ES-I3 (cell line): ENCODE results near the gene ZCCHC13.
A peak's percentile ranks its signal among the peaks of the same experiment; 100 is the strongest.
"Not testable (repeated sequence)": the region's sequence is repeated elsewhere in the genome, so short reads cannot be mapped to it uniquely, and the experiment has no call there.

Experiments
- H3K36me3 ChIP-seq: 2 replicates; pipeline ENCODE4 v1.6.1; 2013; ENCODE audit warnings: mild to moderate bottlenecking, low read length, control low read depth, moderate library complexity; ENCODE audit not compliant: insufficient read depth
- H3K4me1 ChIP-seq: 2 replicates; pipeline ENCODE4 v1.6.1; 2013; ENCODE audit warnings: mild to moderate bottlenecking, control low read depth, low read length; ENCODE audit not compliant: insufficient read depth
- H3K9ac ChIP-seq: 2 replicates; pipeline ENCODE4 v1.6.1; 2013; ENCODE audit warnings: low read depth, mild to moderate bottlenecking, low read length, moderate library complexity
- H3K9me3 ChIP-seq: 2 replicates; pipeline ENCODE4 v1.6.1; 2013; ENCODE audit warnings: mild to moderate bottlenecking, low read length, moderate library complexity; ENCODE audit not compliant: control insufficient read depth, insufficient read depth

The ZCCHC13 gene

GRCh38 chrX:74304016-74304415, at the start of gene ZCCHC13:
TSS of gene ZCCHC13 (plus strand) at chrX:74304180. CDS start at chrX:74304267, 87 bp downstream.
- no peak within 1 kb of the TSS for H3K9ac ChIP-seq
- no peaks in the 10 kb centered on the region for H3K9me3 ChIP-seq
- no peaks in the 10 kb centered on the region for H3K36me3 ChIP-seq
- peaks cover 7% of the 10 kb centered on the region; the same call in 1 of the 2 replicates for H3K4me1 ChIP-seq

DNA sequence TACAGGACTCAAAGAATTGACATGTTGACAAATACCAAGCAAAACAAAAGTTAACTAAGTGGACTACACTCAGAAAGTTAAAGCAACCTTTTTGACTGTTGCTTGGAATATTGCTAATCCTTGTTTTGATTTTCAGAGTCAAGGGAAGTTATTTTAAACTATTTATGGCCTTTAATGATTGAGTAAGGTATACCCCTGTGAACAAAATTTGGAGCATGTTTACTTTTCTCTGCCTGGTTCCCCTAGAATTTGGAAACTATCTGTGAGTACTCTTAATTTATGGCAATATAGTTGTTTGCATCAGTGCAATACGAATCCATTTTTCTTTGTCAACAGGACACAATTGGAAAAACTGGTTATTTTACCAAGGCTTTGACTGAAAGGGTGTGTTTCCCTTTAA, 45.9 kb upstream of the ZCCHC13 start:
- not testable (repeated sequence) for H3K9me3 ChIP-seq, H3K9ac ChIP-seq, H3K36me3 ChIP-seq
- peaks cover 13% of the 10 kb centered on the region for H3K4me1 ChIP-seq

DNA sequence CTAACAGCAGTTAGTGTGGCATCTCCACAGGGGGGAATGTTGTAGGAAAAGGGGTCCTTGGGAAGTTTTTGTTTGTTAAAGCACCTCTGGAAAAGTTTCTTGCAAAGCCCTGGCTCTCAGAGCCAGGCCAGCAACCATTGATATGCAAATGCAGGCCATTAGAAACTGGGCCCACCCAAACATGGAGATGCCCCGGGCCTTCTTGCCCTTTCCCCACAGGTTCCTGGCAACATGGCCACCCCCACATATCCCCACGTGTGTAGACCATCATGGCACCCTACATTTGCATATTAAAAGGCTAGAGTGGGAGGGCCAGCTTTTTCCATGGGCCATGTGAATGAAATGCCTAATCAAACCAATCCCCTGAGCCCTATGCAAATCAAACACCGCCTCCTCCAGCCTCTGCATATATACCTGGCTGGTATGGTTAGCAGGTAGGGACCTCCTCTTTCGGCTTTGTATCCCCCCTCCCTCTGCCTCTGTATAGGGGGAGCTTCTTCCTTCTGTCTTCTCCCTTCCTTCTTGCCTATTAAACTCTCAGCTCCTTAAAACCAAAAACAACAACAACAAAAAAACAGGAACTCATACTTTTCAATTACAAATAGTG, 44.0 kb upstream of the ZCCHC13 start:
- Histone ChIP-seq H3K9me3 (peaks cover 4% of the 10 kb centered on the region; the same call in 1 of the 2 replicates), H3K9ac (no peak overlapping the region), H3K36me3 (peaks cover 2% of the 10 kb centered on the region; the same call in 1 of the 2 replicates), H3K4me1 (peaks cover 18% of the 10 kb centered on the region)

DNA sequence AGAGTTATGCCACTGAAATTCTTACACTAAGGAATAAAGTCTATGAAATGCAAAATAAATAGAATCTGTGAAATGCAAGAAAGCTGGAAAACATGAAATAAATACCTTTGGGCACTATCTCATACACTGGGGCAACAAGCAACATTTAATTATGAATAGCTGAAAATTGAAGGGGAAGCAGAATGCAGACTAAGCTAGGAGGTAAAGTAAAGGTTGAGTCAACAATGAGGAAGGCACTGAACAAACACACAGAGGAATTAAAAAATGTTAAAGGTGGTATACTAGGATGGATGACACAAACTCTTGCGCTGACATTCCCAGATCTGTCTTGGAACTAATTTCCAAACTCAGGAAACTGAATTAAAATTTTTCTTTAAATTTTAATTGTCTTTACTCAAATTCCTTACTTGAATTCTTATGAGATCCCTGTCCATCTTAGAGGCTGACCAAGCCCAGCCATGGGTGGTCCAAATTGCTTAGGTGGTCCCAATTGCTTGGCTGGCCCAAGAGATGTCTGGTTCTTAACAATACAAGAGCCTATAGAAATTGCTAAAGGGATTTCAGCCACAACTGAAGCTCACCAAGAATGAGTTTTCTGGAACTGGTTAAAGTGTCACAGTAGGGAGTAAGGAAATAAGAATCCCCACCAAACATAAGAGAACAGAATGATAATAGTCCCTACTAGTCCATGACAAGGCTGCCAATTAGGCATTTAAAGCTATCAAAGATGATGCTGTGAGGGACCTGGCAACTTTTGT, 41.3 kb upstream of the ZCCHC13 start:
- peaks cover 19% of the 10 kb centered on the region for H3K4me1 ChIP-seq
- H3K9me3 ChIP-seq, result 0 out of 2 replicates have a peak, but pooled peaks cover 4% of the 10 kb centered on the region
- no peak overlapping the region for H3K9ac ChIP-seq
- H3K36me3 ChIP-seq, result peaks cover 2% of the 10 kb centered on the region; the same call in 1 of the 2 replicates

DNA sequence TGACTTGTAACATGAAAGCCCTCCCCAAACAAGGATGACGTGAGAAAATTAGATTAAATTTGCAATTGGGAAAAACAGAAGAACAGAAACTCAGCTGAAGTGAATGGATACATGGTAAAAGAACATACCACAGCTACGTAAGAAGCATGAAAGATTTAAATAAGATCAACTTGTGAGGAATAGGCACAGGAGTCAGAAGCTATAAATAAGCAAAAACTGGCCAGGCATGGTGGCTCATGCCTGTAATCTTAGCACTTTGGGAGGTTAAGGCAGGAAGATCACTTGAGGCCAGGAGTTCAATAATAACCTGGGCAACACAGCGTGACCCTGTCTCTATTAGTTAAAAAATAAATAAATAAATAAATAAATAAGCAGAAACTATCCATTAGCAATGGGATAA, 33.6 kb upstream of the ZCCHC13 start:
- Histone ChIP-seq H3K4me1 (0 out of 2 replicates have a peak, but pooled peaks cover 9% of the 10 kb centered on the region), H3K36me3 (peaks cover 4% of the 10 kb centered on the region; the same call in 1 of the 2 replicates), H3K9me3 (no peaks in the 10 kb centered on the region), H3K9ac (no peak overlapping the region; the same call in 1 of the 2 replicates)

- Histone ChIP-seq H3K4me1 (0 out of 2 replicates have a peak, but pooled peaks cover 9% of the 10 kb centered on the region), H3K9ac (no peak overlapping the region), H3K36me3 (peaks cover 4% of the 10 kb centered on the region; the same call in 1 of the 2 replicates), H3K9me3 (no peaks in the 10 kb centered on the region)
These were observed 31.8 kb upstream of the ZCCHC13 start for GRCh38 chrX:74272230-74272629.

- H3K36me3 ChIP-seq, result peaks cover 4% of the 10 kb centered on the region; the same call in 1 of the 2 replicates
- no peak overlapping the region for H3K9ac ChIP-seq
- no peaks in the 10 kb centered on the region for H3K9me3 ChIP-seq
- H3K4me1 ChIP-seq, result 0 out of 2 replicates have a peak, but pooled peaks cover 9% of the 10 kb centered on the region
These were observed 29.5 kb upstream of the ZCCHC13 start for GRCh38 chrX:74274516-74274915.

- Histone ChIP-seq H3K4me1 (0 out of 2 replicates have a peak, but pooled peaks cover 9% of the 10 kb centered on the region), H3K9me3 (no peaks in the 10 kb centered on the region), H3K9ac (no peak overlapping the region), H3K36me3 (peaks cover 5% of the 10 kb centered on the region)
These were observed 26.7 kb upstream of the ZCCHC13 start for GRCh38 chrX:74277320-74277719.

DNA sequence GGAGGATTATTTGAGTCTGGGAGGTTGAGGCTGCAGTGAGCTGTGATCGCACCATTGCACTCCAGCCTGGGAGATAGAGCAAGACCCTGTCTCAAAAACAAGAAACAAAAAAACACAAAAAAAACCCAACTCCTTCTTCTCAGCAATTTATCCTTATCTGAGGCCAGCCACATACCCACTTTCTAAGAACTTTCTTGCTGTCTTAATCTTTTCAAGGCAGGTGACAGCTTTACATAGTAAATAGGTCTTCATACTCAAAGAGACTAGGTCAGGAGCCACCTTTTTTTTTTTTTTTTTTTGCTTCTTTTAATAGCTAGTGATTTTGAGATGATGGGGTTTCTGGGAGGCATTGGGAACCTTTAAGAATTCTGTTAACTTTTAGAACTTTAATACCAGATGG, 26.1 kb upstream of the ZCCHC13 start:
- peaks cover 5% of the 10 kb centered on the region for H3K36me3 ChIP-seq
- no peak overlapping the region for H3K9ac ChIP-seq
- peaks cover 11% of the 10 kb centered on the region for H3K4me1 ChIP-seq
- no peaks in the 10 kb centered on the region for H3K9me3 ChIP-seq

- H3K9me3 ChIP-seq, result no peaks in the 10 kb centered on the region
- no peak overlapping the region for H3K9ac ChIP-seq
- peaks cover 36% of the 10 kb centered on the region for H3K4me1 ChIP-seq
- peaks cover 5% of the 10 kb centered on the region for H3K36me3 ChIP-seq
These were observed 23.2 kb upstream of the ZCCHC13 start for GRCh38 chrX:74280759-74281158.

- peaks cover 36% of the 10 kb centered on the region for H3K4me1 ChIP-seq
These were observed 19.5 kb upstream of the ZCCHC13 start for GRCh38 chrX:74284391-74284952.

DNA sequence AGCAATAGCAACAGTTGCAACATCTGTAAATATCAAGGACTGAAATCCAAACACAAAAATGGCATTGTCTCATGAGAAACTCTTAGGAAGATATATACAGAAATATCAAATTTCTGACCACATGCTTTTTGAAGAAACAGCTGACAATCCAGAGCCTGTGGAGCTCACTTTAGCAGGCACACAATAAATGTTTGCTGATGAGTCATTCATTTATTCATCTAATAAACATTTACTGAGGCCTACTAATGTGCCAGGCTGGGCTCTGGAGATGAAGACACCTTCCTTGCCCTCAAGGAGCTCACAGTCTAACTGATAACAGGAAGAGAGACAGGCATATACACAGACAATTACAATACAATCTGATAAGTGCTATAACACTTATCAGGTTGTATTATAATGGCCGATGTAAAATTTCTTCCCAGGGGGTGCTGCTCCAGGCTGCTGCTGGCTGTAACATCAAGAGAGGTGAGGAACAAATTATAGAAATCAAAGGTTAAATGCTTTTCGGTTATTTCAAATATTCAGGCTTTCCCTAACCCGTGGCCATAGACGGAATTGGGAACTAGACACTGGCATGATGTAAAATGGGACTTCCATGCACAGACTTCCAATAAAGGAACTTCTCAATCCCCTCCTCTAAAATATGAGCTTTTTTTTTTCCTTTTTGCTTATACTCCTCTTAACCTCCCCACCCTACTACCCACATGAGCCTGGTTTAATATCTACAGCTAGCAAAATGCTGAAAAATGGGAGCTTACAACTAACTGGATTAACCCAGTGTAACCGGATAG, 16.8 kb upstream of the ZCCHC13 start:
- Histone ChIP-seq H3K4me1 (peaks cover 29% of the 10 kb centered on the region), H3K36me3 (no peaks in the 10 kb centered on the region), H3K9me3 (no peaks in the 10 kb centered on the region), H3K9ac (no peak overlapping the region)

More at GRCh38 chrX:74284391-74284952, 19.5 kb upstream of the ZCCHC13 start:
- Histone ChIP-seq H3K9ac (no peak overlapping the region), H3K36me3 (peaks cover 5% of the 10 kb centered on the region; the same call in 1 of the 2 replicates), H3K9me3 (no peaks in the 10 kb centered on the region)

GRCh38 chrX:74291577-74291963, 12.4 kb upstream of the ZCCHC13 start:
- Histone ChIP-seq H3K4me1 (no peaks in the 10 kb centered on the region), H3K36me3 (no peaks in the 10 kb centered on the region), H3K9me3 (no peaks in the 10 kb centered on the region), H3K9ac (peak overlapping the region; percentile 68)
